Naive thymus-derived CD8-positive, alpha-beta T cell (primary cell): Measurements from ENCODE around the gene SAFB. TPM values are rescaled to one million over a fixed set of nuclear protein-coding genes. Genes with fewer than 3 reads are reported as not detected.
A peak's percentile ranks its signal among the peaks of the same experiment; 100 is the strongest.

Experiments used
- ATAC-seq, 2 donors: fragments of 150-1000 bp; cut with Tn5 transposase in 1 of 2; sonication (Bioruptor Pico), chemical (Tn5 transposase) in 1 of 2; 1 replicate in 1 of 2; 2 replicates in 1 of 2; pipeline ENCODE4 v1.10.0; 2021; ENCODE audit warnings: mild to moderate bottlenecking in 2 of 2, moderate library complexity in 2 of 2
- POLR2A ChIA-PET: fragments of 350-600 bp; sonication (Branson Sonifier 250); formaldehyde crosslinking; loops from one replicate; lab custom pipeline; 2021; ENCODE audit warnings: antibody characterized with exemption; lab: Charles Lee
- DNase-seq, 10 donors: peaks; one replicate each; pipeline versions ENCODE4 v3.0.0 to v3.0.0-alpha.2; 2020 to 2022
- H3K27ac Mint-ChIP-seq, 10 donors: one replicate each; pipeline ENCODE4 v1.8.0; 2020 to 2022; ENCODE audit warnings: mild to moderate bottlenecking in 10 of 10, mixed read lengths in 10 of 10, moderate library complexity in 4 of 10, inconsistent platforms in 1 of 10
- H3K27me3 Mint-ChIP-seq, 5 donors: one replicate each; pipeline ENCODE4 v1.8.0; 2021 to 2022; ENCODE audit warnings: mixed read lengths in 5 of 5
- H3K36me3 Mint-ChIP-seq, 3 donors: one replicate each; pipeline ENCODE4 v1.8.0; 2020 to 2022; ENCODE audit warnings: mixed read lengths in 3 of 3, mild to moderate bottlenecking in 2 of 3, inconsistent platforms in 1 of 3
- H3K4me1 Mint-ChIP-seq, 4 donors: one replicate each; pipeline ENCODE4 v1.8.0; 2021 to 2022; ENCODE audit warnings: mixed read lengths in 4 of 4
- H3K4me3 Mint-ChIP-seq, 10 donors: one replicate each; pipeline ENCODE4 v1.8.0; 2020 to 2022; ENCODE audit warnings: mild to moderate bottlenecking in 10 of 10, mixed read lengths in 10 of 10, moderate library complexity in 6 of 10, inconsistent platforms in 1 of 10
- H3K9me3 Mint-ChIP-seq, 9 donors: one replicate each; pipeline ENCODE4 v1.8.0; 2020 to 2022; ENCODE audit warnings: mixed read lengths in 9 of 9, mild to moderate bottlenecking in 3 of 9, inconsistent platforms in 1 of 9, moderate library complexity in 1 of 9
- polyA plus RNA-seq, 3 donors: library from polyadenylated mRNA; unstranded; fragments of 300-500 nt; fragmentation: Illumina TruSeq; gene quantifications; one replicate each; pipeline ENCODE4 v1.2.3, GENCODE V29; 2021
- total RNA-seq, 8 experiments: library from RNA in 2 of 8; stranded (reverse) in 2 of 8; gene quantifications; one replicate each; pipeline ENCODE4 v1.2.3 and lab custom pipeline; 2021 to 2026

SAFB gene
- total and polyA plus RNA-seq, 5 experiments from 2014 or later: 28.6 to 191 (median 135) TPM

GRCh38 chr19:5654931-5655330 lies 32.0 kb downstream of the SAFB start:
- Mint-ChIP-seq H3K4me3 (no peak overlapping the region), H3K27me3 (no peaks in the 10 kb centered on the region), H3K9me3 (no peaks in the 10 kb centered on the region), H3K27ac (peak overlapping the region in 1 of 10 donors; percentile 72), H3K36me3 (peaks cover 0 to 95% (median 28%) of the 10 kb centered on the region in 3 donors), H3K4me1 (peaks cover 0 to 4% (median 0%) of the 10 kb centered on the region in 4 donors)
- POLR2A ChIA-PET: no interaction called here
- DNase-seq: no peak
- ATAC-seq: no peak

- no peaks in the 10 kb centered on the region for H3K9me3 Mint-ChIP-seq
- POLR2A ChIA-PET: no interaction called here
- ATAC-seq (no peak), DNase-seq (no peak)
- peaks cover 0 to 90% (median 28%) of the 10 kb centered on the region in 3 donors for H3K36me3 Mint-ChIP-seq
- H3K27me3 Mint-ChIP-seq: no peaks in the 10 kb centered on the region
- no peak overlapping the region for H3K4me3 Mint-ChIP-seq
- H3K27ac Mint-ChIP-seq: peak overlapping the region in 1 of 10 donors; percentile 70
- H3K4me1 Mint-ChIP-seq: peaks cover 0 to 4% (median 0%) of the 10 kb centered on the region in 4 donors
Observed at GRCh38 chr19:5655412-5655811, 32.5 kb downstream of the SAFB start.

GRCh38 chr19:5661483-5661882 lies 38.6 kb downstream of the SAFB start:
- ATAC-seq (no peak), DNase-seq (peak in 1 of 10 donors; percentile 37)

GRCh38 chr19:5663904-5664303 lies 41.0 kb downstream of the SAFB start:
- H3K36me3 Mint-ChIP-seq: peaks cover 0 to 92% (median 19%) of the 10 kb centered on the region in 3 donors
- ATAC-seq: no peak
- no peaks in the 10 kb centered on the region for H3K27me3 Mint-ChIP-seq

More at GRCh38 chr19:5661483-5661882, 38.6 kb downstream of the SAFB start:
- H3K4me3 Mint-ChIP-seq: no peak overlapping the region
- H3K36me3 Mint-ChIP-seq: peaks cover 0 to 91% (median 22%) of the 10 kb centered on the region in 3 donors
- H3K27ac Mint-ChIP-seq: peak overlapping the region in 2 of 10 donors; percentile 69 to 73
- H3K9me3 Mint-ChIP-seq: no peaks in the 10 kb centered on the region
- no peaks in the 10 kb centered on the region for H3K4me1 Mint-ChIP-seq
- POLR2A ChIA-PET: interaction anchor here (0.6 to 1.6 kb wide), 3 partner anchors 9 to 39 kb away, joined by 3 to 4 read pairs (median 4); partner anchors contain the start of genes SAFB and SAFB2
- H3K27me3 Mint-ChIP-seq: no peaks in the 10 kb centered on the region

GRCh38 chr19:5664515-5664914 lies 41.6 kb downstream of the SAFB start:
- ATAC-seq (no peak), DNase-seq (no peak)
- POLR2A ChIA-PET: interaction anchor here (1.5 kb wide), 1 partner anchor 23 kb away, joined by 3 read pairs; no protein-coding TSS in a partner anchor
- no peaks in the 10 kb centered on the region for H3K27me3 Mint-ChIP-seq
- H3K4me1 Mint-ChIP-seq: peaks cover 0 to 2% (median 0%) of the 10 kb centered on the region in 4 donors
- peaks cover 0 to 92% (median 19%) of the 10 kb centered on the region in 3 donors for H3K36me3 Mint-ChIP-seq
- peaks cover 0 to 2% (median 0%) of the 10 kb centered on the region in 9 donors for H3K9me3 Mint-ChIP-seq
- H3K27ac Mint-ChIP-seq: peak overlapping the region in 1 of 10 donors; percentile 31
- no peak overlapping the region for H3K4me3 Mint-ChIP-seq

More at GRCh38 chr19:5663904-5664303, 41.0 kb downstream of the SAFB start:
- no peak overlapping the region for H3K4me3 Mint-ChIP-seq
- peak overlapping the region in 1 of 10 donors; percentile 67 for H3K27ac Mint-ChIP-seq
- no peak for DNase-seq
- peaks cover 0 to 2% (median 0%) of the 10 kb centered on the region in 9 donors for H3K9me3 Mint-ChIP-seq
- H3K4me1 Mint-ChIP-seq: peaks cover 0 to 2% (median 0%) of the 10 kb centered on the region in 4 donors
- POLR2A ChIA-PET: interaction anchor here (1.5 kb wide), 1 partner anchor 23 kb away, joined by 3 read pairs; no protein-coding TSS in a partner anchor

- Mint-ChIP-seq H3K9me3 (peaks cover 0 to 2% (median 0%) of the 10 kb centered on the region in 9 donors), H3K27ac (peak overlapping the region in 3 of 10 donors; percentile 31 to 57 (median 36)), H3K4me1 (peaks cover 0 to 2% (median 0%) of the 10 kb centered on the region in 4 donors), H3K27me3 (no peaks in the 10 kb centered on the region), H3K36me3 (peaks cover 0 to 90% (median 16%) of the 10 kb centered on the region in 3 donors), H3K4me3 (peak overlapping the region in 1 of 10 donors; percentile 18)
- ATAC-seq (no peak), DNase-seq (peak in 1 of 10 donors; percentile 6)
- POLR2A ChIA-PET: interaction anchor here (1.3 kb wide), 1 partner anchor 43 kb away, joined by 4 read pairs; the partner anchor contains the start of genes SAFB and SAFB2
Observed at GRCh38 chr19:5665781-5666513, 43.1 kb downstream of the SAFB start.

GRCh38 chr19:5666921-5667610 lies 44.2 kb downstream of the SAFB start:
- peaks cover 0 to 80% (median 16%) of the 10 kb centered on the region in 3 donors for H3K36me3 Mint-ChIP-seq
- no peaks in the 10 kb centered on the region for H3K27me3 Mint-ChIP-seq
- no peak for ATAC-seq
- POLR2A ChIA-PET: no interaction called here
- H3K4me3 Mint-ChIP-seq: no peak overlapping the region
- H3K27ac Mint-ChIP-seq: peak overlapping the region in 4 of 10 donors; percentile 7 to 73 (median 46)
- peaks cover 0 to 2% (median 0%) of the 10 kb centered on the region in 4 donors for H3K4me1 Mint-ChIP-seq
- H3K9me3 Mint-ChIP-seq: peaks cover 0 to 2% (median 0%) of the 10 kb centered on the region in 9 donors
- DNase-seq: peak in 1 of 10 donors; percentile 59

- POLR2A ChIA-PET: interaction anchor here (0.7 kb wide), 1 partner anchor 22 kb away, joined by 3 read pairs; the partner anchor contains the start of gene RPL36
- Mint-ChIP-seq H3K4me1 (peaks cover 0 to 2% (median under 1%) of the 10 kb centered on the region in 4 donors), H3K27ac (peak overlapping the region in 2 of 10 donors; percentile 18 to 73), H3K27me3 (no peaks in the 10 kb centered on the region), H3K36me3 (peaks cover 0 to 73% (median 16%) of the 10 kb centered on the region in 3 donors), H3K4me3 (no peak overlapping the region), H3K9me3 (peaks cover 0 to 2% (median 0%) of the 10 kb centered on the region in 9 donors)
- peak in 1 of 10 donors; percentile 67 for DNase-seq
- ATAC-seq: peak in 1 of 2 donors; percentile 27
Observed at GRCh38 chr19:5667751-5668271, 44.9 kb downstream of the SAFB start.

- no peak for ATAC-seq
- DNase-seq: peak in 1 of 10 donors; percentile 58
- peaks cover 0 to 4% (median 2%) of the 10 kb centered on the region in 4 donors for H3K4me1 Mint-ChIP-seq
- no peaks in the 10 kb centered on the region for H3K27me3 Mint-ChIP-seq
- peaks cover 0 to 59% (median 14%) of the 10 kb centered on the region in 3 donors for H3K36me3 Mint-ChIP-seq
- H3K9me3 Mint-ChIP-seq: peaks cover 0 to 2% (median 0%) of the 10 kb centered on the region in 9 donors
- POLR2A ChIA-PET: interaction anchor here (1.0 kb wide), 1 partner anchor 47 kb away, joined by 4 read pairs; the partner anchor contains the start of genes SAFB and SAFB2
- peak overlapping the region in 3 of 10 donors; percentile 65 to 77 (median 76) for H3K27ac Mint-ChIP-seq
- H3K4me3 Mint-ChIP-seq: no peak overlapping the region
Observed at GRCh38 chr19:5669212-5669611, 46.3 kb downstream of the SAFB start.

- peaks cover 0 to 9% (median 3%) of the 10 kb centered on the region in 4 donors for H3K4me1 Mint-ChIP-seq
- H3K4me3 Mint-ChIP-seq: no peak overlapping the region
- DNase-seq (peak in 1 of 10 donors; percentile 53), ATAC-seq (no peak)
- no peaks in the 10 kb centered on the region for H3K27me3 Mint-ChIP-seq
- H3K36me3 Mint-ChIP-seq: peaks cover 0 to 35% (median 5%) of the 10 kb centered on the region in 3 donors
- POLR2A ChIA-PET: interaction anchor here (0.7 kb wide), 1 partner anchor 15 kb away, joined by 3 read pairs; no protein-coding TSS in a partner anchor
- peaks cover 0 to 2% (median 0%) of the 10 kb centered on the region in 9 donors for H3K9me3 Mint-ChIP-seq
- H3K27ac Mint-ChIP-seq: peak overlapping the region in 3 of 10 donors; percentile 53 to 81 (median 64)
Observed at GRCh38 chr19:5671600-5671999, 48.7 kb downstream of the SAFB start.

- peak overlapping the region in 2 of 10 donors; percentile 53 to 75 for H3K27ac Mint-ChIP-seq
- no peaks in the 10 kb centered on the region for H3K9me3 Mint-ChIP-seq
- POLR2A ChIA-PET: interaction anchor here (0.6 kb wide), 1 partner anchor 1817 kb away, joined by 3 read pairs; no protein-coding TSS in a partner anchor
- DNase-seq (peak in 1 of 10 donors; percentile 46), ATAC-seq (no peak)
- H3K4me1 Mint-ChIP-seq: peaks cover 0 to 7% (median 3%) of the 10 kb centered on the region in 4 donors
- no peak overlapping the region for H3K4me3 Mint-ChIP-seq
- no peaks in the 10 kb centered on the region for H3K27me3 Mint-ChIP-seq
- peaks cover 0 to 22% (median 0%) of the 10 kb centered on the region in 3 donors for H3K36me3 Mint-ChIP-seq
Observed at GRCh38 chr19:5672708-5673459, 50.0 kb downstream of the SAFB start.
